Measurements from ENCODE around the gene NR2C1. TPM values are rescaled to one million over a fixed set of nuclear protein-coding genes. Genes with fewer than 3 reads are reported as not detected.

Gene NR2C1
- total and polyA plus RNA-seq, 8 donors: 8.5 to 54.5 (median 14.6) TPM

DNA sequence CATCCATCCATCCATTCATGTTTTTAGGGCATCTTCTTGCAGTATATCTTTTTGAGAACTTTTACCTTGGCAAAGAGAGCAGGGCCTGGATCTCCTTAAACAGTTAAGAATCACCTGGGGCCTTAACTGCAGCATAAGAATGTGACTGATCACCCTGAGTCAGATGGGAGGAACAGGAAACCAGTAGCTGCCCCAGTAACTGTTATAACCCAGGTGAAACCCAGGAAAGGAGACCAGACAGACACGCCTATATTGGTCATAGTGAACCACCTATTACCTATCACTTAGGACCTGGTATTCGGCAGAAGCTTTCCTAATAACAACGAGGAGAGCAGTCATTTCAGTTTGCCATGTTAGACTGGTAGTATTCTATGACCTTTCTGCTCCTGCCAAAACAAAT, 43.4 kb upstream of the NR2C1 start:
- ATAC-seq: peak; percentile 44 to 62 (median 56)

DNA sequence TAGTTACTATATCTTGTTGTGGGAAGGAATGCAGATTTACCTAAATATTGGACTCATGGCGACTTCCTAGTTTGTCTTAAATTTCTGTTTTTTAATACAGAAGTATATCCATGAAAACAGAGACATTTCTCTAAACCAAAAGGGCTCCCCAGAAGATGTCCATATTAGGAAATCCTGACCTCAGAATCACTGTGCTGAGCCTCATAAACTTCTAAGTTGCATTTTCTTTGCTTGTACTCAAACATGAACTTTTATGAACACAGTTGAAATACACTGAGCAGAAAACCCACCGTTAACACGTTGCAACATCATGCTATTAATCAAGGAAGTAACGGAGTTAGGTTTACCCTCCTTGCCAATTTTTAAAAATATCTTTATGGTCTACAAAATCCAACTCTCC, 42.9 kb upstream of the NR2C1 start:
- Histone ChIP-seq H3K27me3 (no peaks in the 10 kb centered on the region), H3K9me3 (no peaks in the 10 kb centered on the region), H3K4me3 (no peak overlapping the region), H3K4me1 (no peaks in the 10 kb centered on the region), H3K27ac (peak overlapping the region in 2 of 4 donors; percentile 14 to 20), H3K36me3 (peaks cover 0 to 9% (median 0%) of the 10 kb centered on the region in 3 donors)
- WGBS, 2 donors: 50 to 62% methylated on average over 4 of the region's 4 CpGs
- no peak for FAIRE-seq
- ATAC-seq: no peak
- intact Hi-C loops (cut with DNase I): loop anchor here in 2 of 3 donors (5.0 to 10.0 kb wide), 4 partner anchors 108 to 418 kb away; no protein-coding TSS in a partner anchor
- DNase-seq: no peak
- TF ChIP-seq, protein P1, sequence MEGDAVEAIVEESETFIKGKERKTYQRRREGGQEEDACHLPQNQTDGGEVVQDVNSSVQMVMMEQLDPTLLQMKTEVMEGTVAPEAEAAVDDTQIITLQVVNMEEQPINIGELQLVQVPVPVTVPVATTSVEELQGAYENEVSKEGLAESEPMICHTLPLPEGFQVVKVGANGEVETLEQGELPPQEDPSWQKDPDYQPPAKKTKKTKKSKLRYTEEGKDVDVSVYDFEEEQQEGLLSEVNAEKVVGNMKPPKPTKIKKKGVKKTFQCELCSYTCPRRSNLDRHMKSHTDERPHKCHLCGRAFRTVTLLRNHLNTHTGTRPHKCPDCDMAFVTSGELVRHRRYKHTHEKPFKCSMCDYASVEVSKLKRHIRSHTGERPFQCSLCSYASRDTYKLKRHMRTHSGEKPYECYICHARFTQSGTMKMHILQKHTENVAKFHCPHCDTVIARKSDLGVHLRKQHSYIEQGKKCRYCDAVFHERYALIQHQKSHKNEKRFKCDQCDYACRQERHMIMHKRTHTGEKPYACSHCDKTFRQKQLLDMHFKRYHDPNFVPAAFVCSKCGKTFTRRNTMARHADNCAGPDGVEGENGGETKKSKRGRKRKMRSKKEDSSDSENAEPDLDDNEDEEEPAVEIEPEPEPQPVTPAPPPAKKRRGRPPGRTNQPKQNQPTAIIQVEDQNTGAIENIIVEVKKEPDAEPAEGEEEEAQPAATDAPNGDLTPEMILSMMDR (IDR thresholded peaks at IDR 0.05): no peak

More for the DNA sequence above, 43.4 kb upstream of the NR2C1 start:
- intact Hi-C loops (cut with DNase I): loop anchor here in 2 of 3 donors (5.0 to 10.0 kb wide), 4 partner anchors 108 to 418 kb away; no protein-coding TSS in a partner anchor
- H3K9me3 ChIP-seq: no peaks in the 10 kb centered on the region
- H3K27ac ChIP-seq: peak overlapping the region in 2 of 4 donors; percentile 14 to 20
- no peak for FAIRE-seq
- H3K27me3 ChIP-seq: no peaks in the 10 kb centered on the region
- H3K4me1 ChIP-seq: no peaks in the 10 kb centered on the region
- 39 to 49% methylated on average over 3 of the region's 3 CpGs for WGBS, 2 donors
- TF ChIP-seq, protein P1 (IDR thresholded peaks at IDR 0.05): no peak
- peaks cover 0 to 9% (median 0%) of the 10 kb centered on the region in 3 donors for H3K36me3 ChIP-seq
- DNase-seq: no peak
- no peak overlapping the region for H3K4me3 ChIP-seq

DNA sequence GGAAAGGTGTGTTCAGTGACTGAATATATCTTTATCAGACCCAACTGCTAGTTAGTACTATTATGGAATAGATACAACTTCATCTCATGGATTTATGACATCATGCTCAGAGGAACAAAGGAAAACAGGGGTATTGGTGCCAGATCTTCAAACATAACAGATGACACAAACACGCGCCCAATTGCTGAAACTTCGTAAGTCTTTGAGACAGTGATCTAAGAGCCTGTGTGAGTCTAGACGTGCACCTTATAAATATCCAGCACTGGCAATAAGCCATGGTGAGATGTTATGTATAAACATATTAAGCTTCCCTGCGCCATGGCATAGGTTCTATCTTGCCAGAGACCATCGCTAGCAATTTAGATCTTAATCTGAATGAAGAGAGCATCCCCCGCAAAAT, 42.2 kb upstream of the NR2C1 start:
- 78 to 79% methylated on average over 7 of the region's 7 CpGs for WGBS, 2 donors

DNA sequence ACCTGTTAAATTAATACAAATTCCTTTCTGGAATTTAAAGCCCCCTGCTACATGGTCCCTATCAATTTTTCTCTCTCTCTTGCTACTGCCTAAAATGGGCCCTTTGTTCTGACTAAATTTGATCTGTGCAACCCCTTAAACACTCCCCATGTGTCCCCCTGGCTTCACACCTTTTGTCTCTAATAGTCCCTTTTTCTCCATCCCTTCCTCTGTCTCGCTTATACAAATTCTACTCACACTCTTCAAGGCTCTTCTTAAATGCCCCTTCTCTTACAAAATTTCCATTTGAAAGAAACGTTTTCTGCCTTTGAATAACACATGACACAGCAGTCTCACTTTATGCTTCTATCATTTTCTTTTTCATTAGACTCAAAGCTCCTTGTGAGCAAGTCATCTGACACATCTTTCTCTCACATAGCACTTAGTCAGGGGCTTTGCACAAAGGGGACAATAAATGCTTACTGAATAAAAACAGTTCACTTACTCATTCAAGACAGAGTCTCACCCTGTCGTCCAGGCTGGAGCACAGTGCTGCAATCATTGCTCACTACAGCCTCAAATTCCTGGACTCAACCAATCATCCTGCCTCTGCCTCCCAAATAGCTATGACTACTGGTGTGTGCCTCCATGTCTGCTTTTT, 41.5 kb upstream of the NR2C1 start:
- TF ChIP-seq, protein P1 (IDR thresholded peaks at IDR 0.05): no peak
- Histone ChIP-seq H3K4me1 (no peaks in the 10 kb centered on the region), H3K27ac (no peak overlapping the region), H3K27me3 (no peaks in the 10 kb centered on the region), H3K9me3 (no peaks in the 10 kb centered on the region), H3K36me3 (peaks cover 0 to 9% (median 0%) of the 10 kb centered on the region in 3 donors), H3K4me3 (no peak overlapping the region)
- FAIRE-seq: no peak
- DNase-seq: no peak
- intact Hi-C loops (cut with DNase I): loop anchor here in 2 of 3 donors (5.0 to 10.0 kb wide), 4 partner anchors 110 to 420 kb away; no protein-coding TSS in a partner anchor
- no peak for ATAC-seq
- 66 to 76% methylated on average over 3 of the region's 3 CpGs for WGBS, 2 donors

More for the DNA sequence above, 42.2 kb upstream of the NR2C1 start:
- no peak for ATAC-seq
- DNase-seq: no peak
- Histone ChIP-seq H3K36me3 (peaks cover 0 to 9% (median 0%) of the 10 kb centered on the region in 3 donors), H3K27me3 (no peaks in the 10 kb centered on the region), H3K4me3 (no peak overlapping the region), H3K27ac (no peak overlapping the region), H3K4me1 (no peaks in the 10 kb centered on the region), H3K9me3 (no peaks in the 10 kb centered on the region)
- TF ChIP-seq, protein P1 (IDR thresholded peaks at IDR 0.05): no peak
- intact Hi-C loops (cut with DNase I): loop anchor here in 2 of 3 donors (5.0 to 10.0 kb wide), 4 partner anchors 109 to 419 kb away; no protein-coding TSS in a partner anchor
- FAIRE-seq: no peak

DNA sequence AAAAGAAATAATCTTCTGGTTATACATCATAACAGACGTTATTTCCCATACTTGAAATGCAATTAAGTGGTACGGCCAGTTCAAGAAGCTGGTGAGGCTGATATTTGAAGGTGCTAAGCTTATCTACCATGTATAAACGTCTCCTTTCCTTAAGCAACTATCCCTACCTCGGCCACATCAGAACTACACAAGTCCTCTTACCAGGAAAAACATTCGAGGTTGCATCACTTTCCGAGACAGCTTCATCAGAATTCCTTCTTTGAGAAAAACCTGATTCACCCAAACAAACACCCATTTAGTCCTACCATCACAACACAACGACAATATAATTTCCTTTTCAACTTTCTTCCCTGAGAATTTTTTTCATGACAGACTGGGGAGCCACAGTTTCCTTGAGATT, 33.9 kb upstream of the NR2C1 start:
- no peak for ATAC-seq
- 85 to 87% methylated on average over 7 of the region's 7 CpGs for WGBS, 2 donors
- no peak for FAIRE-seq
- H3K27ac ChIP-seq: no peak overlapping the region
- H3K9me3 ChIP-seq: no peaks in the 10 kb centered on the region
- no peaks in the 10 kb centered on the region for H3K4me1 ChIP-seq
- H3K4me3 ChIP-seq: no peak overlapping the region
- H3K27me3 ChIP-seq: no peaks in the 10 kb centered on the region
- H3K36me3 ChIP-seq: peaks cover 0 to 22% (median 0%) of the 10 kb centered on the region in 3 donors
- TF ChIP-seq, protein P1 (IDR thresholded peaks at IDR 0.05): no peak
- intact Hi-C loops (cut with DNase I): no loop called here
- no peak for DNase-seq

Measured in pancreas (tissue), 10 donors.